ENCODE measurements around the gene TTLL4.
"Not testable (repeated sequence)": the region's sequence is repeated elsewhere in the genome, so short reads cannot be mapped to it uniquely, and the experiment has no call there.

Gene TTLL4

DNA sequence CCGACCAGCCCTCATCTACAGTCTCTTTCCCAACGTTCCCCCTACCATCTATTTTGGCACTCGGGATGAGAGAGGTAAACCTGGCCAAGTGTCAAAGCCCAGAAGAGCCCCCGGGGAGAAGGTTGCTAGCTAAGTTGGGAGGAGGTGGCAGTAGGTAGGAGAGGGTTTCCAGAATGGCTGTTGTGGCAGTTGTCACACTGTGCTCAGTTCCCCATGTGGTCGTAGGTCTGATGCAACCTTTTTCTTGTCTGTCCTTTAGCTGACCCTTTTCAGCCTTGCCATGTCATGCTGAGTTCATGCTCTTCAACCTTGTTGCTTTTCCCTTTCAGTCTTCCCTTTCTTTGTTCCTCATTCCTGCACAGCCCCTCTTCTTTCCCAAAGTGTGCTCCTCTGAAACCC, 34.5 kb downstream of the TTLL4 start:
- no peak for FAIRE-seq

DNA sequence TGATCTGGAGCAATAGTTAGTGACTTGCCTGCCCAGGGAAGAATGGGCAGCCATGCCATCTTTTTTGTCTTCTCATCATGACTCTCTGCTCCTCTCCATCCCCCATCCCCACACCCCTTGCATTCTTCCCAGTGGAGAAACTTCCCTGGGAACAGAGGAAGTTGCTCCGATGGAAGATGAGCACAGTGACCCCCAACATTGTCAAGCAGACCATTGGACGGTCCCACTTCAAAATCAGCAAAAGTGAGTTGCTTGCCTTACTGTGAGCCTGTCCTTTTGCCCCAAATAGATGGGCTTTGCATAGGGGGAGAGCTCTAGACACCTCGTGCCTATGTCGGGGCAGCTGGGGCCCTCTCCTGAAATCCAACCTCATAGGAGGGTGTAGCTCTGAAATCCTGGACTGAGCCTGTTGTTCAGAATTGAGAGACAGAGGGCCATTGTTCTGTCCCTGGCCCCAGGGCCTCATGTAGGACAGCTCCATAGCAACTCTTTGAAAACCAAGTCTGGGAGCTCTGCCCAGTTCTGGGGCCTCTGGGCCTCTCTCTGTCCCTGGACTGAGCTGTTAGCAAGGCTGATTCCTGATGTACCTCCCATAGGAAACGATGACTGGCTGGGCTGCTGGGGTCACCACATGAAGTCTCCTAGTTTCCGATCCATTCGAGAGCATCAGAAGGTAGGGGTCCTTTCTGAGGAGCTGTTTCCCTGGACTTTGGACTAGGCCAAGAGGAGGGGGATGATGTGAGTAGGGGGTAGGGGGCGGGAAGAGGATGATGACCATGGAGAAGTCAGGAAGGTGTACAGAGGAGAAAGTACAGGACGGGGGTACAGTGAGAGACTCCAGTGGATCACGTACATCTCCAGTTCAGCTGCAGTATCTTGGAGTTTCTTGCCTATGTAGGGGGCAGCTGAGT, 35.2 kb downstream of the TTLL4 start:
- FAIRE-seq, result no peak

DNA sequence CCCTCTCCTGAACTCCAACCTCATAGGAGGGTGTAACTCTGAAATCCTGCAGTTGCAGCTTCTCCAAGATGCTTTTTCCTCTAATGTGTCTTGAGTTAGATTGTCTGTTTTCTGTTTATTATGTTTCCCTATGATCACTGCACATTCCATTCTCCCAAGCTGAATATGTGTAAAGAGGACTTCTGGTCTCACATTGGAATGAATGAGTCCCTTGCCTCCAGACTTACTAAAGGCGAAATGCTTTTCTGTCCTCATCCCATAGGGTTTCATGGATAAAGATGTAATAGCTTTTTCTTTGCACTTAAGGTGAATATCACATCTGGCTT, 35.8 kb downstream of the TTLL4 start:
- no peak for FAIRE-seq

DNA sequence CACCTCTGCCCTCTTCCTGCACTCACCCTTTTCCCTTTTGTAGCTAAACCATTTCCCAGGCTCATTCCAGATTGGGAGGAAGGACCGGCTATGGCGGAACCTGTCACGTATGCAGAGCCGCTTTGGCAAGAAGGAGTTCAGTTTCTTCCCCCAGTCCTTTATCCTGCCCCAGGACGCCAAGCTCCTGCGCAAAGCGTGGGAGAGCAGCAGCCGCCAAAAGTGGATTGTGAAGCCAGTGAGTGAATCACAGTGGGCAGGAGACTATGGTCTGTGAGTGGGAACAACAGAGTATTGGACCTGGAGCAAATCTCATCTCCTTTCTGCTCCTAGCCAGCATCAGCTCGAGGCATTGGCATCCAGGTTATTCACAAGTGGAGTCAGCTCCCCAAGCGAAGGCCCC, 36.3 kb downstream of the TTLL4 start:
- no peak for FAIRE-seq

DNA sequence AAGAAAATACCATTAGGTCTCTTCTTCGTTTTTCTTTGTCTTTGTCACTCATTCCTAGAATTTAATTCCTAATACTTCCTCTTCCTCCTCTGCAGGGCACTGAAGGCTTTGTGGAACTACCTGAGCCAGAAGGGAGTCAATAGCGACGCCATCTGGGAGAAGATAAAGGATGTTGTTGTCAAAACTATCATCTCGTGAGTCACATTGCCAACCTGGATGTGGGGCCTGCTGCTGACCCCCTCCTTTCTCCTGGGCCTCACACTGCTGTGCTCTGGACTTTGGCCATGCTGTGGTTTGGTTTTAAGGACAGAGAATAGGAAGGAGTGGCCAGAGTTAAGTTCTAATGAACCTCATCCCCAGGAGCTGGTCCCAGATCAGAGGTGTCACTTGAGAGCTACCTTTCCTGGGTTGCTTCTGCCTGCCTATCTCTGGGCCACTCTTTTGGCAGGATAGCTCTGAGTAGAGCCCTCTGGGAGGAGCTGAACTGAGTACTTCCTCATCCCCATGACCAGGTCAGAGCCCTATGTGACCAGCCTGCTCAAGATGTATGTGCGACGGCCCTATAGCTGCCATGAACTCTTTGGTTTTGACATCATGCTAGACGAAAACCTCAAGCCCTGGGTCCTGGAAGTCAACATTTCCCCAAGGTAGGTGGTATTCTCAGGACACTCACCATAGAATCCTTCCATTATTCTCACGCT, 38.3 kb downstream of the TTLL4 start:
- no peak for FAIRE-seq

DNA sequence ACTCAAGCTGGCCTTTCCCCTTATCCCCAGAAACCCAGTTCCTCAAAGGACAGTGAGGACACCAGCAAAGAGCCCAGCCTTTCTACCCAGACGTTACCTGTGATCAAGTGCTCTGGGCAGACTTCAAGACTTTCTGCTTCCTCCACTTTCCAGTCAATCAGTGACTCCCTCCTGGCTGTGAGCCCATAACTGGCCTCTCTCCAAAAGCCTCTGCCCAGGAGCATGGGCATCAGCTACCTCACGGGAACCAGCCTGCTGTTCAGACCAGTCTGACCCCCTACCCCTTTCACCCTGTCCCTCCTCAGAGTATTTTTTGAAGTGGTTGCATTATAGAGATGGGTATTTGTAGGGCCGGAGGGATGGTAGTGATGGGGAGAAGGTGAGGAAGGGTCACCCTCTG, 43.6 kb downstream of the TTLL4 start:
- no peak for FAIRE-seq

DNA sequence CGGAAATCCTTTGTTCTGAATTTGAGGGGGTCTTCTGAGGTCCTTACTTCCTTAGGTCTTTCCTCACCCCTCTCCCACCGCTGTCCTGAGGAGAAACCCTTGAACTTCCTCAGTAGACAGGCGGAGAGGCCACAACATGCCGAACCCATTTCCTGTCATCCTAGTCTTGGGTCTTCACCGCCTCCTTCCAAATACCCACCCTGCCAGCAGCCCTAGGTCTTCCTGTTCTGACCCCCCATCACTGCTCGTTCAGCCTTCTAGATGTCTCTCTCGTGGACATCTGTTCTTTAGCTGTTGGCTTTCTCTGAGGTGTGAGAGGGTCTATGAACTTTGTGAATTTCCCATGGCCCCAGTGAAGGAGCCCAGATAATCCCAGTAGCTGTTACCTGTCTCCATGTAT, 44.1 kb downstream of the TTLL4 start:
- no peak for FAIRE-seq

DNA sequence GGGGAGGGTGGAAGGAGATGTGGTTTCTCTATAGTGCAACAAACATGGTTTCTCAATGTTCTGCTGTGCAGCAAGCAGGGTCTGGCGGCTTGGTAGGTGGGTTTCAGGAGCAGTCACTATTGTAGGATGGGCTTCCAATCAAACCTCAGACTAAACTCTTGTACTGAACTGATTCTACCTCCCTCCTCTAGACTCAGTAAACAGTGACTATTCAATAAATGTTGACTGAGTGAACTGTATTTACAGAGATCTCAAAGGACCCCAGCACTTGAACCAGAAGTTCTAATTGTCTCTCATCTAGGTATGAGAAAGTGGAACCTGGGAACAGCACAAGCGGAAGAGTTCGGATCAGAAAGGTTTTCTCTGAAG, 44.5 kb downstream of the TTLL4 start:
- FAIRE-seq, result no peak

DNA sequence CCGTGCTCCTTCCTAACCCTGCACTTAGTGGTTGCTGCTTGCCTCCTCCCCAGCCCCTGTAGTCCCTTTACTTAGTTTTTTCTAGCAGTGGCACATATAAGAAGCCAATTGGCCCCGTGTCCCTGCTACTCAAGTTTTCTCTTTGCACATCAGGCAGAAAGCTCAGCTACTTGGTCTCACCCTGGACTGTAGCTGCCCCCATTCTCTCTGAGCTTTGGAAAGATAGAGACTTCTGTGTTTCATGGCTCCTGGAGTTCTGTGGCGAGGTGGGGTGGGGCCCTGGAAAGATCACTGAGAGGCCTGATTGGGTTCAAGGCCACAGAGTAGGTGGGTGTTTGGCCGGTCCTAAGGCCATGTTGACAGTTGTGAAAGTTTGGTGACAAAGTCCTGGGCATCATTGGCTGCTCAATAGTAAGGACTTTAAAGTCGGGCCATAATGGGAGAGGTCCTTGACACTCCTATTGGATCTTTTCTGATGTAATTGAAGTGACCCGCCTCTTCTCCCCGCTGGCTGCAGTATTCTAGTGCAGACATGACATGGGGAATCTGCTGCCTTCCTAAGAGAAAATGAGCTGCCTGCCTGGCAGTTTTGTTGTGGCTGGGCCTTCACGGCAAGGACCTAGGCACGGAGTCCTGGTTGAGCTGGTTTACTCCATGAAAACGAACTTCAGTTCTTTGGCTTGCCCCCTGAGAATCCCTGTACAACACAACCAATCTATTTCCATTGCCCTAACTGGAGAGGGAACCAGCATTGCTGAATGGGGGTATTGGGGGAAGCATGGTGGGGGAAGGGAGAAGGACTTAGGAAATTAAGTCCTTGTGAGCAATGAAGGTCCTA, 45.2 kb downstream of the TTLL4 start:
- no peak for FAIRE-seq

DNA sequence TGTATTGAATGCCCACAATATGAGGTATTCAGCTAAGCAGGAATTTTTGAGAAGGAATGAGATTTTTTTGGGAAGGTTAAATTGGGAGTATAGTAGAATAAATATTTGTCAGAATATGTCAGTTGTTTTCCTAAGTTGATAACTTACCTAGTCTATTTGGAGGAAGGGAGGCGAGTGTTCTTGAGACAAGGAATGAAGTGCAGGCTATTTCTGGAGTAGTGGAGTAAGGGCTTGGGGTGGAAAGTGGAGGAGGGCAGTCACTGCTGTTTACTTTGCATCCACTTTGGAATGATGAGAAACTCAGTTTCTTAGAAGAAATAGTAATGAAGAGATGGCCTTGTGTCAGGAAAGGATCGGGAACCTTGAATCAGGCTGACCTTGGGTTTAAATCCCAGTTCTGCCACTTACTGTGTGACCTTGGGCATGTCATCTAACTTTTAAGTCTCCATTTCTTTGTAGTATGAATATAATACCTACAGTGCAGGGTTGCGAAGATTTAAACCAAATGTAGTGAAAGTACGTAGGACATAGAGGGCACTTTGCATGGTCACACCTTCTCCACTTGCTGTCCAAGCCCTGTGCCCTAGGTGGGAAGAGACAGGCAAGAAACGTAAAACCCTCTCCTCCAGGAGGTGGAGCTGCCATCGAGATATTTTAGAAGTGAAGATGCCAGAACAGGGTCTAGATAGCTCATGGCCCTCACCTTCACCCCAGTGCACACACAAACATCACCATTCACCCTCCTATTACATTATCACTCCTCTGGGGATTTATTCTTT, 46.2 kb downstream of the TTLL4 start:
- FAIRE-seq, result no peak

DNA sequence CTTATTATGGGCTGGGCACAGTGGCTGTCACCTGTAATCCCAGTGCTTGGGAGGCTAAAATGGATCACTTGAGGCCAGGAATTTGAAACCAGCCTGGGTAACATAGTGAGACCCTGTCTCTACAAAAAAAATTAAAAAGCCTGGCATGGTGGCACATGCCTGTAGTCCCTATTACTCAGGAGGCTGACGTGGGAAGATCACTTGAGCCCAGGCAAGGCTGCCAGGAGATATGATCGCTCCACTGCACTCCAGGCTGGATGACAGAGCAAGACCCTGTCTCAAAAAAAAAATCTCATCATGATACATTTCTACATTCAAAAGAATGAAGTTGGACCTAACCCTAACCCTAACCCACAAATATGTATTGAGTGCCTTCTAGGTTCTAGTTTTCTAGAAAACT, 51.2 kb downstream of the TTLL4 start:
- no peak for FAIRE-seq

DNA sequence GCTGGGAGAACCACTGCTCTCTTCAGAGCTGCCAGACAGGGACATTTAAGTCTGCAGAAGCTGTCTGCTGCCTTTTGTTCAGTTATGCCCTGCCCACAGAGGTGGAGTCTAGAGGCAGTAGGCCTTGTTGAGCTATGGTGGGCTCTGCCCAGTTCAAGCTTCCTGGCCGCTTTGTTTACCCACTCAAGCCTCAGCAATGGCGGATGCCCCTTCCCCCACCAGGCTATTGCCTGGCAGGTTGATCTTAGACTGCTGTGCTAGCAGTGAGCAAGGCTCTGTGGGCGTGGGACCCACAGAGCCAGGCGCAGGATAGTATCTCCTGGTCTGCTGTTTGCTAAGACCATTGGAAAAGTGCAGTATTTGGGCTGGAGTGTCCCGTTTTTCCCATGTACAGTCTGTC, 62.1 kb downstream of the TTLL4 start:
- FAIRE-seq, result not testable (repeated sequence)

DNA sequence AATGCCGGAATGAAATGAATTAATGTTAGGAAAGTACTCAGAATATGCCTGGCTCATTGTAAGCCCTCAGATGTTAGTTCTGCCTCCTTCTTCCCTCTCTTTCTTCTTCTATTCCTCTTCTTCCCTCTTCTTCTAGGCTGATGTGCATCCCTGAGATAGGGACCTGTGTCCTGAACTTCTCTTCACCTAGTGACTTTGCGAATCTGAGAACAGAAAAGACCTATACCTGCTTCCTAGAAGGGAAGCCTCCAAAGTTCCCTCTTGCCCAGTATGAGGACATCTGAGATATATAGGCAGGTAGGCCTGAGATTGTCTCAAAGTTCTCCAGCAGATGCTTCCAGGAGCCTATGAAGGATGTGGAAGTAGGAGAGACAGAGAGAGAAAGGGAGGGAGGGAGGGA, 63.2 kb downstream of the TTLL4 start:
- no peak for FAIRE-seq

DNA sequence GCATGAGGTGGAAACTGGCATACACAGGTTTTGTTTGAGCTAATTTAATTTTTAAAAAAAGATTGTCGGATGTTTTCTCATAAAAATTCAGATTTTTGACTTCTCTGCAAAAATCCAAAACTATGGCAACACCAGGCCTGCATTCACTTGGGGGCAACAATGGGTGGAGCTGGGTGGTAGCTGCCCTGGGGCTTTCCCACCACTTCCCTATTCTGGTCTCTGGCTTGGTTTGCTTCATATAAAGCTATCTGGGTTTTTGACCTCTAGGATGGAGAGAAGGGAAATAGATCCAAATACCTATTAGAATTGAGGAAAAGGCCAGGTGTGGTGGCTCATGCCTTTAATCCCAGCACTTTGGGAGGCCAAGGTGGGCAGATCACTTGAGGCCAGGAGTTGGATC, 65.9 kb downstream of the TTLL4 start:
- FAIRE-seq, result no peak

DNA sequence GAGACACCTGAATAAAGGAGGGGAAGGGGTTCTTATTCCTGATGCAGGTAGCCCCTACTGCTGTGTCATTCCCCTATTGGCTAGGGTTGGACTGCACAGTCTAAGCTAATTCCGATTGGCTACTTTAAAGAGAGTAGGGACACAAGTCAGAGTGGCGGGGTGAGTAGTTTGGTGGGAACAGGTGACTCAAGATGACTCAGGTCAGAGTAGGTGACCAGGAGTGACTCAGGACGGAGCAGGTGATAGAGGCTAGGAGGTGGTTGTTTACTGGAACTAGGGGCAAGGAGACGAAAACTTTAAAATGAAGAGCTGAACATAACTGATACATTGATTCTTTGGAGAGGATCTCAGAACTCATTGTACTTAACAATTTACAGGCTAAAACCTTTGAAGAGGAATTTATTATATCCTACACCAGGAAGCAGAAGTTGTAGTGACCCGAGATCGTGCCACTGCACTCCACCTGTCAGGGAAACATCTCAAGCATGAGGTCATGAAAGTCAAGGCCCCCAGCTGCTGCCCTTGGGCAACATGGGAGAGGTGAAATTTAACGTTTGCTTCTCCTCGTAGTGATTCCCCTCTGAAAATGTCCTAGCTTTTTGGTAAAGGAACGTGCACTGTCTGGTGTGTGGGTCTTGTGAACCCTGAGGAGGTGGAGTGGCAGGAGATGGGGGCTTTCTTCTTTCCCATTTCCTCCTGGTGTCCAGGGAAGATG, 66.8 kb downstream of the TTLL4 start:
- FAIRE-seq, result no peak

DNA sequence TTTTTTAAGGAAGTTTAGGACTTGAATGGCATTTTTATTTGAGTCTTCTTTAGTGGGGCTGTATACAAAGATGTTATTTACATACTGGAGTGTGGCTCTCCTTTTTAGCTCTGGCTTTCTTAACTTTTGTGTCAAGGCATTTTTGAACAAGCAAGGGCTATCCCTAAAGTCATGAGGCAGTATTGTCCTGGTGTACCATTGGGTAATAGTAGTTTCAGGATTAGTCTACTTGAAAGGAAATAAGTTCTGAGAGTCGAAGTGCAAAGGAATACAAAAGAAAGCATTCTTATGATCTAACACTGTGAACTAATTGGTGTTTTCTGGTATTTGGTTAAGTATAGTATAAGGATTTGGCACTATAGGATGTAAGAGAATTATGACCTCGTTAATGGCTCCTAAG, 69.4 kb downstream of the TTLL4 start:
- FAIRE-seq, result no peak

DNA sequence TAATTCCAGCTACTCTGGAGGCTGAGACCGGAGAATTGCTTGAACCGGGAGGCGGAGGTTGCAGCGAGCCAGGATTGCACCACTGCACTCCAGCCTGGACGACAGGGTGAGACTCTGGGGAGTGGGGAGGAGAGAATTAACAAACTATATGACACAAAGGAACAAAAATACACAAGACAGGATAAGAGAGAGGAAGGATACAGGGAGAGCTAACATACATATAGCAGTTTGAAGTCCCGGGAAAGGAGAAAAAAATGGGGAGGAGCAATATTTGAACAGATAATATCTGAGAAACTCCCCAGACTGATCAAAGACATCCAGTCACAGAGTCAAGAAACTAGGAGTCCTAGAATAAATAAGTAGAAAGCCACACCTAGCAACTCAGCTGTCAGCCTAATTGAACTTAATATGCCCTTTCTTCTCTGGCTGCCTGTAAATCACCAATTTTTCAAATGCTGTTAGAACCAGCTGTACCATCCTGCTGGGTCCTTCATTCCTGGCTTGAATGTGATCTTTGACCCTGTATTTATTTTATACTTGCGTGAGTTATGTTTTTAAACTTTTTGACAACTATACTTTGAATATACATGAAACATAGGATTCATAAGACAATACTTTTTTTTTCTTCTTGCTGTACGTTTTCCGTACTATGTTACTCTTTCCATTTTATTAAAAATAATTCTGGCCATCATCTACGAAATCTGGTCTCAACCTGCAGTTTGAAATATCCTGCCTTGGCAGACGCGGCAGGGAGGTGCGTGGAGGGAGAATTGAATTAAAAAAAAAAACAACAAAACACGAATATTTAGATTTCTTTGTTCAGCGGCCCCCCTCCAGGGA, 70.4 kb downstream of the TTLL4 start:
- FAIRE-seq, result no peak

DNA sequence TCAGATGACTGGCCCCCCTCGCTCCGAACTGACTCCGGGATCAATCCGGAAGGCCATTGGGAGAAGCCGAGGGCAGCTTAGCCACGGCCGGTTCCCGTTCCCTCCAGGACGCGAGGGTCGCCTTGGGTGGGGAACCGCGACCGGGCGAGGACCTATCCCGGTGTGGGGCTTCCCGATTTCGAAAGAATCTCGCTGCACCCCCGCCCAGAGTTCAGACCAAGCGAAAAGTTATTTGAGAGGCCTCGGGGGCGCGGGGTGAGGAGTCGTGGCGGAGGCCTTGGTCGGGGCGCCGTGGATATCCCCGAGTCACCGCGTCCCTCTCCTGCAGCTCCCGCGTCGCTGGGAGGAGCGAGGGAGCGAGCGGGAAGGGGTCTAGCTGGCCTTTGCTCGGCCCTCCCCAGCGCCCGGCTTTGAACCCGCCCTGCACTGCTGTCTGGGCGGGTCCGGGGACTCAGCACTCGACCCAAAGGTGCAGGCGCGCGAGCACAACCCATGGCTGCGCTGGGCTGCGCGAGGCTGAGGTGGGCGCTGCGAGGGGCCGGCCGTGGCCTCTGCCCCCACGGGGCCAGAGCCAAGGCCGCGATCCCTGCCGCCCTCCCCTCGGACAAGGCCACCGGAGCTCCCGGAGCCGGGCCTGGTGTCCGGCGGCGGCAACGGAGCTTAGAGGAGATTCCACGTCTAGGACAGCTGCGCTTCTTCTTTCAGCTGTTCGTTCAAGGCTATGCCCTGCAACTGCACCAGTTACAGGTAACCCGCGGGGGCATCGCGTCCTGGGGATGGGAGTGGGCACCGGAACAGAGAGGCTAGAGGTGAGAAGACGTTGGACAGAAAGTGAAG, 71.3 kb downstream of the TTLL4 start, which contains the start of gene CYP27A1:
Gene CYP27A1, plus strand, starts transcription at position 457 of the 837 bp plus-strand sequence. Its CDS starts 36 bp downstream, at position 493.
- FAIRE-seq, result no peak

DNA sequence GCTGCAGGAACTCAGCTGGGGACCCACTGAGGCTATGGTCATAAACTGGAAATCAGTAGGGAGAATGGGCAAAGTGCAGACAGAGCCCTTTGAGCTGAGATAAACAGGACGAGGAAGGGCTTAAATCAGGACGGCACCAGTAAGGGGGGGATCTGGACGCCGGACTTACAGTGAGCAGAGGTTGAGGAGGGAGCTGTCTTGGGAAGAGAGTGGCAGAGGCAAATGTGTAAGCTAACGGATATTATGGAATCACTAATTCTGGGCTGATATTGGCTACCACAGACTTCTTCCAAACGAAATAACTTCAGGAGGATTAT, 71.9 kb downstream of the TTLL4 start:
- no peak for FAIRE-seq

DNA sequence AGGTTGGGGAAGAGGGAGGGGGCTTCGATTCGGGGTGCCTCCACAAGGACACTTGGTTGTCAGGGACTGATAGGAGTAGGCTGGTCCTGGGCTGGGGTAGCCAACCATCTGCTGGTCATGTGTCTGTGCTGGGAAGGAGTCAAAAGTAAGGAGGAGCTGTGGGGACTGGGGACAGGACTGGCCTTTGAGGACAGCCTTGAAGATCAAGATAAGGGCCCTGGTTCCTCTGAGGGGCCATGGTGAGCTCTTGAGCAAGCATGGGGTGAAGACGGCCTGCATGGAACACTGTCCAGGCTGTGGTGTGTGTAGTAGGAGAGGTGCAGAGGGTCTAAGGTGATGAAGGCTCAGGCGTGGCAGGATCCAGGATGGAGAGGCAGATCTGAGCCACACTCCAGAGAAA, 73.1 kb downstream of the TTLL4 start:
- no peak for FAIRE-seq
